HG02884 (cell line): Measurements from ENCODE around the gene C16orf78.

Source experiments
- ATAC-seq: cut with Tn5 transposase; IDR thresholded peaks from one replicate; pipeline ENCODE4 v1.9.1; 2021; ENCODE audit warnings: mild to moderate bottlenecking, moderate library complexity; ENCODE audit not compliant: unreplicated experiment

C16orf78 gene

GRCh38 chr16:49382916-49383315 lies 9.3 kb downstream of the C16orf78 start:
- no peak for ATAC-seq

- ATAC-seq = no peak
Measured at GRCh38 chr16:49395021-49395420, 21.4 kb downstream of the C16orf78 start.

- no peak for ATAC-seq
Measured at GRCh38 chr16:49396206-49396720, 22.7 kb downstream of the C16orf78 start.

GRCh38 chr16:49398761-49399160 lies 25.2 kb downstream of the C16orf78 start:
- no peak for ATAC-seq

- ATAC-seq = peak; percentile 100
Measured at GRCh38 chr16:49399594-49400364, 26.2 kb downstream of the C16orf78 start.

- no peak for ATAC-seq
Measured at GRCh38 chr16:49400611-49401010, 27.0 kb downstream of the C16orf78 start.

- no peak for ATAC-seq
Measured at GRCh38 chr16:49405123-49405522, 31.5 kb downstream of the C16orf78 start.

GRCh38 chr16:49405530-49405929 lies 31.9 kb downstream of the C16orf78 start:
- ATAC-seq = no peak

GRCh38 chr16:49407873-49408550 lies 34.4 kb downstream of the C16orf78 start:
- ATAC-seq = peak; percentile 92

GRCh38 chr16:49409121-49409520 lies 35.5 kb downstream of the C16orf78 start:
- no peak for ATAC-seq

- ATAC-seq = no peak
Measured at GRCh38 chr16:49410226-49410625, 36.6 kb downstream of the C16orf78 start.

- ATAC-seq = no peak
Measured at GRCh38 chr16:49411121-49411970, 37.7 kb downstream of the C16orf78 start.

GRCh38 chr16:49414671-49415070 lies 41.1 kb downstream of the C16orf78 start:
- ATAC-seq = no peak

- ATAC-seq = no peak
Measured at GRCh38 chr16:49415083-49415482, 41.5 kb downstream of the C16orf78 start.

GRCh38 chr16:49416001-49416675 lies 42.5 kb downstream of the C16orf78 start:
- ATAC-seq = no peak

- no peak for ATAC-seq
Measured at GRCh38 chr16:49417354-49417753, 43.8 kb downstream of the C16orf78 start.

GRCh38 chr16:49419006-49419405 lies 45.4 kb downstream of the C16orf78 start:
- no peak for ATAC-seq

- no peak for ATAC-seq
Measured at GRCh38 chr16:49419862-49420261, 46.3 kb downstream of the C16orf78 start.

GRCh38 chr16:49422896-49423295 lies 49.3 kb downstream of the C16orf78 start:
- no peak for ATAC-seq

GRCh38 chr16:49424961-49425360 lies 51.4 kb downstream of the C16orf78 start:
- no peak for ATAC-seq

- no peak for ATAC-seq
Measured at GRCh38 chr16:49427771-49428170, 54.2 kb downstream of the C16orf78 start.
